ENCODE results near the gene RUBCN.
"Not testable (repeated sequence)": the region's sequence is repeated elsewhere in the genome, so short reads cannot be mapped to it uniquely, and the experiment has no call there.

GRCh38 chr3:197621478-197621877, 115.2 kb downstream of the RUBCN start:
- not testable (repeated sequence) for TF ChIP-seq CTCF (IDR thresholded peaks at IDR 0.05); TCF7L2 (IDR thresholded peaks at IDR 0.05; ENCODE audit: low read depth, low read length); POLR2AphosphoS5 (IDR thresholded peaks at IDR 0.05; ENCODE audit: low read depth, low read length); REST (IDR thresholded peaks at IDR 0.05; ENCODE audit: insufficient read depth in 1 of 2, low read depth in 2 of 2, low read length in 1 of 2)

Data from Panc1 (cell line).